CD4-positive, alpha-beta T cell treated with Interleukin-4 for 1 hour (primary cell): ENCODE measurements around the gene CTSZ.
"Not testable (repeated sequence)": the region's sequence is repeated elsewhere in the genome, so short reads cannot be mapped to it uniquely, and the experiment has no call there.

Experiments
- DNase-seq, 2 donors: peaks; one replicate each; pipeline ENCODE4 v3.0.0-alpha.2; 2020 to 2022

The CTSZ gene

DNA sequence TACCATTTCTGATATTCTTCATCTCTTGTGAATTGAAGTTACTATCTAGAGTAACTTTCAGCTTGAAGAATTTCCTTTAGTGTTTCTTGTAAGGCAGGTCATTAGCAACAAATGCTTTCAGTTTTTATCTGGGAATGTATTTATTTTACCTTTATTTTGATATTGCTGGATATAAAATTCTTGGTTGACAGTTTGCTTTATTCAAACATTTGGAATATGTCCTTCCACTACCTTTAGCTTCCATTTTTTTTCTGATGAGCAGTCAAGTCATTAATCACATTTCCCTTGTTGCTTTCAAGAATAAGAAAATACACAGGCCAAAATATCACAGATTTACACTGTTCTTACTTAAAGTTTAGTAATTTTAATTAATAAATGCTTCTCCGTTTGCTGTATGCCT, 31.7 kb downstream of the CTSZ start:
- no peak for DNase-seq

DNA sequence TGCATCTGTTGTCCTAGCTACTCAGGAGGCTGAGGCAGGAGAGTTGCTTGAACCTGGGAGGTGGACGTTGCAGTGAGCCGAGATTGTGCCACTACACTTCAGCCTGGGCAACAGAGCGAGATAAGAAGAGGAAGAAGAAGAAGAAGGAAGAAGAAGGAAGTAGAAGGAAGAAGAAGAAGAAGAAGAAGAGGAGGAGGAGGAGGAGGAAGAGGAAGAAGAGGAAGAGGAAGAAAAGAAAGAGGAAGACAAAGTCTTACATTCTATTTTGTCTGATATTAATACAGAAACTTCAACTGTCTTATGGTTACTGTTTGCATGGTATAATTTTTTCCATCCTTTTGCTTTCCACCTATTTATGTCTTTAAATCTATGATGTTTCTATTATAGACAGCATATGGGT, 33.2 kb downstream of the CTSZ start:
- DNase-seq: no peak

DNA sequence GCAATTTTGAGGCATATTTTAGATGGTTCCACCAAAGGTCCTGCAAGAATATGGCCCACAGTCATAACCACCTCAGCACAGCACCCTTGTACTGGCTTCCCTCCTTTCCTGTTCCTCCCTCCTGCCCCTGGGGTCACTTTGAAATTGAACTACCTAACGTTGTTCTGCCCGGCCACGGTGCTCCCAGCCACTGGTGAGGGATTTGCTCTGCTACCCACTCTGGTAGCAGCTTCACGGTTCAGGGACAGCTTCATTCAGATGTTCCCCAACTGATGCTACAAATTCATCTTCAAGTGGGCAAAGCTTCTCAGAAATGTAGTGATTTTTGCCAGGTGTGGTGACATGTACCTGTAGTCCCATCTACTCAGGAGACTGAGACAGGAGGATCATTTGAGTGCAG, 33.9 kb downstream of the CTSZ start:
- DNase-seq: no peak

DNA sequence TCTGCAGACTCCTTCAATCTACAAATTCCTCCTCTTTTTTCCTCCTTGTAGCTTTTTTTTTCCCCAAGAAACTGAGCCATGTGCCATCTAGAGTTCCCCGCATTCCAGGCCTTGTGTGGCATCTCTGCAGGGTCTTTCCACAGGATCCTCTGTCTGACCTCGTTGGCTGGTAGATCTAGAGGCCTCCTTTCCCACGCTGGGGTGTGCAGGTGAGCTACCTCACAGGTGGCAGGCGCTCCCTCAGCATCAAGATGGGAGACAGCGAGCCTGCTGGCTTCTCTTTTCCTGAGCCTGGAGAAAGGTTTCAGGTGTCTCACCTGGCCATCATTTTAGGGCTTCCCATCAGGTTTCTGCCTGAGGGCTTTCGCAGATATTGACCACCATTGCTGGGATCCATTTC, 35.6 kb downstream of the CTSZ start:
- DNase-seq: no peak

DNA sequence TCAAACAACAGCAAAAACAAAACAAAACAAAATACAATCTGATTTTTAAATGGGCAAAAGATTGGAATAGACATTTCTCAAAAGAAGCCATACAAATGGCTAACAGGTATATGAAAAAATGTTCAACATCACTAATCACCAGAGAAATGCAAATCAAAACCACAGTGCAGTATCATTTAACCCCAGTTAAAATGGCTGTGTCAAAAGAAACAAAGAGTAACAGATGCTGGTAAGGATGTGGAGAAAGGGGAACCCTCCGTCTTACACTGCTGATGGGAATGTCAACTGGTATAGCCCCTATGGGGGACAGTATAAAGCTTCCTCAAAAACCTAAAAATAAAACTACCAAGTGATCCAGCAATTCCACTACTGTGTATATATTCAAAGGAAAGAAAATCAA, 36.9 kb downstream of the CTSZ start:
- no peak for DNase-seq

DNA sequence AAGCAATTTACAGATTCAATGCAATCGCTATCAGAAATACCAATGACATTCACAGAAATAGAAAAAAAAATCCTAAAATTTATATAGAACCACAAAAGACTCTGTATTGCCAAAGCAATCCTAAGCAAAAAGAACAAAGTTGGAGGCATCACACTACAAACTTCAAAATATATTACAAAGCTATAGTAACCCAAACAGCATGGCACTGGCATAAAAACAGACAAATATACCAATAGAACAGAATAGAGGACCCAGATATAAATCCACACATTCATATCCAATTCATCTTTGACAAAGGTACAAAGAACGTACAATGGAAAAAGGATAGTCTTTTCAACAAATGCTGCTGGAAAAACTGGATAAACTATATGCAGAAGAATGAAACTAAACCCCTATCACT, 37.6 kb downstream of the CTSZ start:
- no peak for DNase-seq

DNA sequence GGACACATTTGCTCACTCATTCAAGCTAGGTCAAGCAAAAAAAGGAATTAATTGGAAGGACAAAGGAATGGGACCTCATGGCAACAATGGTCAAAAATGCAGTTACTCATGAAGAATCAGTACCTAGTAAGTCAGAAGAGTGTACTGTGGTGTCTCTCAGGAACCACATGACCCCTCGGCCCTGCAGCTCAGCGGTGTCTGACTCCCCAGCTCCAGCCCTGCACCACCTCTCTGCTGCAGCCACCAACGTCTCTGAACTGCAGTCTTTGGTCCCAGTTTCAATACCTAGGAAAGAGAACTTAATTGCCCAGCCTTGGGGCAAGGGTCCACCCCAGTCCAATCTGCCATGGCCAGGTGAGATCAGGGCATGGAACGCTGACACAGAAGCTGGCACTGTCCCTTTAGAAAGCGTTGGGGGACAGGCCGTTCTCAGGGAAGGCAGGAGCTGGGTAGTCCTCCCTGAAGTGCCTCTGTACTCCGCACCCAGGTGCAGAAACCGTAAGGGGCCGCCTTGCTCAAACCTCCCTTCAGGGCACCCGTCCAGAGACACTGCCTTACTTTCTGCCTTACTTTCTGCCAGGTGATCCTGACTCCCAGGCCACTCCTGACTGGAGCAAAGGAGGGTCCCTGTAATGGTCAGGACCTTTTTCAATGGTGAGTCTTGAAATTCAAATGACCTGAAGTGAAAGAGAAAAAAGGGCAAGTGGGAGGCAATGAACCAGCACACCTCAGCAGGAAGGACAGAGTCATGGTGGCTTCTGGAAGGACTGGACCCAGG, 39.2 kb downstream of the CTSZ start:
- no peak for DNase-seq

DNA sequence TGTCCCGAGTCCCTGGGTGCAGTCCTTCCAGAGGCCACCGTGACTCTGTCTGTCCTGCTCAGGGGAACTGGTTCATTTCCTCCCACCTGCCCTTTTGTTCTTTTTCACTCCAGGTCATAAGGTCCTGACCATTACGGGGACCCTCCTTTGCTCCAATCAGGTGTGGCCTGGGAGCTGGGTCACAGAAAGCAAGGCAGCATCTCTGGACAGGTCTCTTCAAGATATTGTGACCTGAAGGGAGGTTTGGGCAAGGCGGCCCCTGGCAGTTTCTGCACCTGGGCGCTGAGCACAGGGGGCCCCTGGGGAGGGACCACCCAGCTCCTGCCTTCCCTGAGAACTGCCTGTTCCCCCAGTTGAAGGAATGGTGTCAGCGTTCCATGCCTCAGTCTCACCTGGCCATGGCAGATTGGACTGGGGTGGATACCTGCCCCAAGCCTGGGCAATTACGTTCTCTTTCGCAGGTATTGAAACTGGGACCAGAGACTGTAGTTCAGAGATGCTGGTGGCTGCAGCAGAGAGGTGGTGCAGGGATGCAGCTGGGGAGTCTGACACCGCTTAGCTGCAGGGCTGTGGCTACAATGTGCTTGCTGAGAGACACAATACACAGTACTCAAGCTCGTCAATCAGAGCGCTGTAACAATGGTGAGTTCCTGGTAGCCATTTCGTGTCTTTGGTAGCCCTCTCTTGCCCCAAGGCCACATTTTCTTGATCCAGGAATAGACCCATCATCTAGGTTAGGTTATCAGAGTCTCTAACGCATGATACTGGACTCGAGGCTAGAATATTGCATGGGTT, 41.6 kb downstream of the CTSZ start:
- DNase-seq: no peak

DNA sequence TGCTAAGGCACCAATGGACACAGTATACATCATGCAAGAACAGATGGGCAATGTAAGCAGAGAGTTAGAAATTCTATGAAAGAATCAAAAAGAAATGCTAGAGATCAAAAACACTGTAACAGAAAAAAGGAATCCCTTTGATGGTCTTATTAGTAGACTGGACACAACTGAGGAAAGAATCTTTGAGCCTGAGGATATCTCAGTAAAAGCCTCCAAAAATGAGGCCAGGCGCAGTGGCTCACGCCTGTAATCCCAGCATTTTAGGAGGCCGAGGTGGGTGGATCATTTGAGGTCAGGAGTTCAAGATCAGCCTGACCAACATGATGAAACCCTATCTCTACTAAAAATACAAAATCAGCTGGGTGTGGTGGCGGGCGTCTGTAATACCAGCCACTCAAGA, 43.1 kb downstream of the CTSZ start:
- not testable (repeated sequence) for DNase-seq

DNA sequence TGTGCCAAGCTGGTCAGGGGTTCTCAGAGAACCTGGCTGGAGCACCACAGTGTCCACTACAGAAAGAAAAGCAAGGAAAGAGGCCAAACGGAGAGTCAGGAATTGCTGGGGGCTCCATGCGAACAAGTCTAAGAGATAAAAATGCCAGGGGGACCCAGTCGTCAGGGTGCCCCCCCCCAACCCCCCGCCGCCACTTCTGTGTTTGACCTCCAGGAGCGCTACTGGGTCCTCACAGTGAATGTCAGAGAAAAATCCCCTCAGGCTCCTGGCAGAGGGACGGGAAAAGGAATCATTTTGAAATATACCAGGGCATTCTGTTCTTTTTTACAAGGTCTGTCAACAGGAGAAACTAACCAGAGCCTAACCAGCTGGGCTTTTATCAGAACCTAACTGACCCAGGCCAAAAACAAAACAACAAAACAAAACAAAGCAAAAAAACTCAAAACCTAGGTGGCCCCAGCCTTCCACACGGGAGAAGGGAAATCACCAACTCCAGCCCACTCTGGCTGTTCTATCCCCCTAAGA, 43.9 kb downstream of the CTSZ start:
- no peak for DNase-seq

DNA sequence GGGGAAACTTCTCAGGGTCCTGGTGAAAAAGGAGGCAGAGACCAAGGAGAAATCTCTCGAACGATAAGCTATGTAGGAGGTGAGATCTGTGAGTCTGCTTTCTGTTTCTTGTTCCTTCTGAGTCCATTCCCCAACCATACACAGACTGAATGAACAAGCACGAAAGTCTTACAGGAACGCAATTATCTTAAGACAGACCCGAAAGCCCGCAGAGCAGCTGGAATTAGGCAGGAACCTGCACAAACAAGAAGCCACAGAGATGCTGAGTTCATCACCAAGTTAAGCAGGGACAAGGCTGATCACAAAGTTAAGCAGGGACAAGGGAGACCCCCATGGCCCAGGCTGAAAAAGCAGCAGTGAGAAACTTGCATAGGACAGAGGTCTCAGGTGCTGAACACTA, 47.4 kb downstream of the CTSZ start:
- no peak for DNase-seq

DNA sequence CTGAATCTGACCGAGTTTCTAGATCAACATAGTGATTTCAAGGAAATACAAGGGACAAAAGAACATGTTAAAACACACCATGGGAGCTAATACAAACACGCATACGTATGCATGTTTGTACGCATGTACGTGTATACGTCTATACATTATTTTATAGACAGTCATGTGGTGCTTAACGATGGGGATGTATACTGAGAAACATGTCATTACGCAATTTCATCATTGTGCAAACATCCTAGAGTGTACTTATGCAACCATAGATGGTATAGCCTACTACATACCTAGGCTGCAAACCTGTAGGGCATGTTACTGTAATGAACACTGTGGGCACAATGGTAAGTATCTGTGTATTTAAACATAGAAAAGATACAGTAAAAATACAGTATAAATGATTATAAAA, 51.0 kb downstream of the CTSZ start:
- DNase-seq: no peak

DNA sequence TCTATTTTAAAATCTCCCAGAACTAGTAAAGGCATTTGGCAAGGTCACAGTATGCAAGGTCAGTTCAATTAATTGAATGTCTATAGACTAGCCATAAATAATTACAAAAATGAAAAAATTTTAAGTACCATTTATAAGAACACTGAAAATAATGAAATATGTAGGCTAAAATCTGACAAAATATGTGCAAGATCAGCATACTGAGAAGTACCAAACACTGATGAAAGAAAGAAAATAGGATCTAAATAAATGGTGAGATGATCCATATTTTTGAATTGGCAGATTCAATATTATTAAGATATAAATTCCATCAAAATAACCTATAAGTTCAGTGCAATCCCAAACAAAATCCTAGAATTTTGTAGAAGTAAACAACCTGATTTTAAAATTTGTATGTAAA, 54.0 kb downstream of the CTSZ start:
- no peak for DNase-seq

DNA sequence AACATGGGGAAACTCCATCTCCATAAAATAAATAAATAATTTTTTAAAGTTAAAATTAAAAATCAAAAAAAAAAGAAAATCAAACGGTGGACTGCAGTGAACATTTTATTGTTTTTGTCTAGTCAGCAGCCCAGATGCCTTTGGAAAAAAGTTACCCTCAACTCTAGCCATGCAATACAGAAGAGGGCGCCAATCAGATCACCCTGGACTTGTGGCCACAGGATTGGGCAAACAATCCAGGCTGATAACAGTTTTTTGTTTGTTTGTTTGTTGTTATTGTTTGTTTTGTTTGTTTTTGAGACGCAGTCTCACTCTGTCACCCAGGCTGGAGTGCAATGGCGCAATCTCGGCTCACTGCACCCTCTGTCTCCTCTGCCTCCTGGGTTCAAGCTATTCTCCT, 56.5 kb downstream of the CTSZ start:
- DNase-seq: no peak

DNA sequence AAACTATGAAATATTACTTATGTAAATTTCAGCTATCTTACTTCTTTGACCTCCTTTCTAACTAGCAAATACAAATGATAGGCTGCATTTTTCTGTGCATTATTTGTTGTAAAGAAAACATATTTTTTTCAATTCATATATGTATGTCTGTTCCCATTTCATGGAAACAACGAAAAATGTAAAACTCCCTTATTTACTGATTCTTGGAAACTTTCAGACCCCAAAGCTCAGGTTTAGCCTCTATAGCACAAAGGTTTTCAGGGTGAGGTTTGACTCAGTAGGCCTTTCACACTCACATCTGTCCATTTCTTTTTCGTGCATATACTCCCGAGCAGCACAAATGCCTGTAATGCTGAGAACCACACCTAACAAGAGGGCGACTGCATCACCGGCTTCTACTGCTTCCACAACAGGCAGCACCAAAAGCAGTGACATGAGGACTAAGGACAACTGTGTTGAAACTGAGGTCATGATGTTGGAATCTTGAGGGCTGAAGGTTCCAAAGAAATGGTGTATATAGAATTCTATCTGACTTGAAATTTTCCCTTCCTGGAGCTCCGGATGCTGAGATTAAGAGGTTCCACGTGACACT, 59.2 kb downstream of the CTSZ start:
- not testable (repeated sequence) for DNase-seq

DNA sequence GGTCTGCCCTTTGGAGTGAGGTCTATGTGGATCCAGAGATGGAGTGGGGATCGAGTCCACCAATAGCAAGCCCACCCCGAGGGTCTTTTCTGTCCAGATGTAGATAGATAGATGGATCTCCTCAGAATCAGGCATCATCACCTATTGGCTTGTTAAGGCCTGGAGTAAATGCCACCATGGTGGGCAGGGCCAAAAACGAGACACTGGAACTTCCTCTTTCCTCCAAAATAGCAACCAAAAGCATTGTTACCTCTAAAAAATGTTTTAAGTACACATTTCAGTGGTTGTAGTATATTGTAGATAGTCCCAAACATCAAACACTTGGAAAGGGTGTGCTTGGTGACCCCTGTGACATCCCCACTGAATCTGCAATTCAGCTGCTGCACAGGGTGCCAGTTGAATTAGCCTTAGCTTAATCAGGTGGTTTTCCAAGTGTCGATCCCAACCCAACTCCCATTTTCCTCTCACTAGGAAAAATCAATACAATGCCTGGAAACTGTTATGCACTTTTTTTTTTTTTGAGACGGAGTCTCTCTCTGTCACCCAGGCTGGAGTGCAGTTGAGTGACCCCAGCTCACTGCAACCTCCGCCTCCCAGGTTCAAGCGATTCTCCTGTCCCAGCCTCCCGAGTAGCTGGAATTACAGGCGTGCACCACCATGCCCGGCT, 61.0 kb downstream of the CTSZ start:
- DNase-seq: no peak
